Glomerular visceral epithelial cell (primary cell): Measurements from ENCODE around the gene PRAC1.

ENCODE experiments used
- DNase-seq: peaks from one replicate; pipeline ENCODE4 v3.0.0-alpha.2; 2016; ENCODE audit errors: extremely low spot score

The PRAC1 gene

GRCh38 chr17:48722201-48722907, at the start of gene PRAC1:
Gene PRAC1, minus strand, starts transcription at chr17:48722518. Its CDS starts 126 bp downstream, at chr17:48722392.
- no peak for DNase-seq

DNA sequence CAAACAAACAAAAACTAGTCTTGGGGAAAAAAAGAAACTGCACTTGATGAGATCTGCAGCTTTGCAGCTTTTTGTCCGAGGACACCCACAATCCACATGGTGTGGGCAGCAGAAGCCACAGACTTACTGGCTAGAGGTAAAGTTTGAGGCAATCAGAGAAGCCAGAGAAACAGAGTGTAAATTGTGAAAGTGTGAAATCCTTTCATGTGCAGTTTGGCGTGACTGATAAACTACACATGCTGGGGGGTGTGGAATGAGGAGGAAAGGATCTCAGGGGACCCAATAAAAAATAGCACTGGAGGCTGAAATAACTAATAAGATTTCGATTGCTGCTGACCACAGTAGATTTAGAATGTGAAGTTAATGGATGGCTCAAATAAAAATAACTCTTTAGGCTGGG, 48.6 kb upstream of the PRAC1 start:
- DNase-seq: no peak

- no peak for DNase-seq
Observed at GRCh38 chr17:48769009-48769675, 46.8 kb upstream of the PRAC1 start.

DNA sequence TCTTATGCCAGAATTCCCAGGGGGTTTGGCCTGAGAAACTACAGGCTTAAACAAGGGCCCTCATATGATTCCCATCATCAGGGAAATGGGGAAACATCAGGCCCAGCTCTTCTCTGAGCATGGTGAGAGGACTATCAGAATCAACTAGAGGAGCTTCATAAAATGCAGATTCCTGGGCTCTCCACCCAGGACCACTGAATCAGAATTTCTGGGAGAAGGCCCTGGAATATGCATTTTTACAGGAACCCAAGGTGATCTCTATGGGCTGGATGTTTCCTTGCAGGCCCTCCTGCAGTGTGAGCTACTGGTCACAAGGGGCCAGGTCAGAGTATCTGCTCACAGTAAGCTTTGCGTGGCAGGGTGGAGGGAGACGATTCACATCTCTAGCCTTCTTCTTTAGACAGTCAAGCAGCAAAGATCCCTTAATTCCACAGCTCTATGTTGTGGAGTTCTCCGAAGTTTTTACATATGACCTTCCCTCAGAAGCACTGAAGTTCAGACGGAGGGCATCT, 45.0 kb upstream of the PRAC1 start:
- no peak for DNase-seq

GRCh38 chr17:48761114-48761513, 38.8 kb upstream of the PRAC1 start:
- no peak for DNase-seq

DNA sequence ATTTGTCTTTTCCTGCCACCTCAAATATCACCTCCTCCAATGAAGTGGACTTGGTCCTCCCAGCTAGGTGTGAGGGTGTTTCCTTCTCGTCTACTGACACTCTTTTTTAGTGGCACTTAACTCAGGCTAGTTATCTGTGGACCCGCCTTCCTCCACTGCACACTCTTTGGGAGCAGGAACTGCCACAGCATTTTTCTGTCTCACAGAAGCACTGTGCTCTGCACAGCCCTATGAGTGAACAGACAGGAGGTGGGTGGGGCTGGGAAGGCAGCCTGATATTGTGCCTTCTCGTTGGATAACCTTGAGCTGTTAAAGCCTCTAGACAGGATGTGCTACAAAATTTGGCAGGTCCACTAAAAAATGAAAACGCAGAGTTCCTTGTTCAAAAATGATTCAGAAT, 38.1 kb upstream of the PRAC1 start:
- no peak for DNase-seq

- no peak for DNase-seq
Observed at GRCh38 chr17:48759288-48759687, 37.0 kb upstream of the PRAC1 start.

DNA sequence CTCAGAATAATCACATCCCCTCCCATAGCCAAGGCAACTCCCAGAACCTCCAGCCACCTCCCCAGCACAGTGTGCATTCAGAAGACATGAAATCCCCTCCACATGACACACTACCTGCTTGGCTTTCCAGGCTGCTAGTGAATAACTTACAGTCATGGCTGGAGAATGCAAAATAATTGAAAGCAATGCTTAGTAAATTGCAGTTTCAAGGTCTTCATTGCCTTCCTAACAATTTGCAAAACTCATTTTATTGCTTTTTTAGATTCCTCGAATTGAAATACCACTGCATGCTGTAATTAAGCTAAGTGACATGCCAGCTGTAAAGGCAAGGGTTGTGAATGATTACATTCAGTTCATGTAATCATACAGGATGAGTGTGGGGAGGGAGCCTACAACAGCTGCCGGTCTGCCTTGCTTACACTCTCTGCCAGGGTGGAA, 35.2 kb upstream of the PRAC1 start:
- peak; percentile 29 for DNase-seq

- no peak for DNase-seq
Observed at GRCh38 chr17:48756830-48757251, 34.5 kb upstream of the PRAC1 start.

GRCh38 chr17:48755356-48755755, 33.0 kb upstream of the PRAC1 start:
- no peak for DNase-seq

GRCh38 chr17:48754500-48755261, 32.4 kb upstream of the PRAC1 start:
- DNase-seq: no peak

- DNase-seq: peak; percentile 65
Observed at GRCh38 chr17:48753794-48754499, 31.6 kb upstream of the PRAC1 start.

DNA sequence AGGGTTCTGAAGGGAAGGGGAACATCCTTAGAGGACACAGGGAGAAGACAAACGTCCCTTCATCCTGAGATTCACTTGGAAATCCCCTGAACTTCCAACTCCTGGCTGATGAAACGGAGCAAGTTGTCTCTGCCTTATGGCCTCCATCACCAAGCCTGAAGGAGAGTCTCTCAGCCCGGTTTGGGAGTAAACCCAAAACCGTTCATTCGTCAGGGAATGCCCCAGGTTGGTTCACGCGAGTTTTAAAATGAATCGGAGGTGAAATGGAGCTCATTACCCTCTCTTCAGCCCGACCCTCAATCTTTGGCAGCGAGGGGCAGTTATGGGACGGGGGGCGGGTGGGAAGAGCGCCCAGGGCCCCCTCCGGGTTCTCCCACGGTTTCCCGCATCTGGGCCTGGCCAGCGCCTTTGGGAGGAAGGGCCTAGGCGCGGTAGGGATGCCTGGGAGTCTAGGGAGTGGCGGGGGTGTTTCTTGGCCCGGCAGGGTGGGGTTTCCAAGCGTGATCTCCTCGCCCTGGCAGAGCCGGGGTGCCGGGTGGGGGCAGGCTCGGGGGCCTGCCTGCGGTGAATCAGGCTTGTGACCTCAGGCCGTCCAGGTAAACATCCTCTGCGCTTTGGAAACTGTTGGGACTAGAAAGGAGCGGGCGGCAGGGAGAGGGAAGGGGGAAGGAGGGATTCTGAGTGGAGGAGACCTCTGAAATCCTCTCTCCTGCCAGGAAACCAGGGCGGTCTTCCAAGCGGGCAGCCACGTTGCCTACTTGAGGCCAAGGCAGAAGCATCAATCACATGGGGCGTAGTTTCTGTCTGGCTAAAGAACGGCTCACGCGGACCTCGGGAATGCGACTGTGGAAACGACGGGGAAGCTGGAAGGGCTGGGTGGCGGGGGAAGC, 30.3 kb upstream of the PRAC1 start:
- no peak for DNase-seq

DNA sequence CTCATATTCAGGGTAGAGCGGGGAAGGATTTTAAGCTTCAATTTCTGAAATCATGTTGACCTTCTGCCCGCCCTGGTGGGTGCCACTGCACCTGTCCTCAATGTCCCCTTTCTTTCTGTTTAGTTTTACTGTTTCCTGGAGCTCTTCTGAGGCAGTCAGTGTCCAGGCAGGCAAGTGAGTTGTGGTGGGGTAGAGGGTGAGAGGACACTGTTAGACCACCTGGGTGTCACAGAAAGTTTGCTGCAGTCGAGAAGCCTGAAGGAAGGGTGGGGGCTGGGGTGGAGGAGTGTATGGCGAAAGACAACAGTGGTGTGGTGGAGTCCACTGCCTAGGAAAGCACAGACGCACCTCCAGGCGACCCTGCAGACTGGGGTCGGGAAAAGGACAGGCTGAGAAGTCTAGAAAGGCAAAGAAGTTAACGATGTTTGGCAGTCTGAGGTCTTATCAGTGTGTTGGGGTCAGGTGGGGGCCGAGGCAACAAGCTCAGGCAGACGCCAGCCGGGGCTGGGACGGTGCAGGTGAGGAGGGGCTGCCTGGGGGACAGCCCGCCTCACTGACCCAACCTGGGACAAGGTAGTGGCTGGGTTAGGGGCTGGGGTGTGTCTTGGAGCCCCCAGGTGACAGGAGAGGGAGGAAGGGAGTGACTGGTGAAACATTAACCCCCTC, 29.5 kb upstream of the PRAC1 start:
- DNase-seq: no peak

DNA sequence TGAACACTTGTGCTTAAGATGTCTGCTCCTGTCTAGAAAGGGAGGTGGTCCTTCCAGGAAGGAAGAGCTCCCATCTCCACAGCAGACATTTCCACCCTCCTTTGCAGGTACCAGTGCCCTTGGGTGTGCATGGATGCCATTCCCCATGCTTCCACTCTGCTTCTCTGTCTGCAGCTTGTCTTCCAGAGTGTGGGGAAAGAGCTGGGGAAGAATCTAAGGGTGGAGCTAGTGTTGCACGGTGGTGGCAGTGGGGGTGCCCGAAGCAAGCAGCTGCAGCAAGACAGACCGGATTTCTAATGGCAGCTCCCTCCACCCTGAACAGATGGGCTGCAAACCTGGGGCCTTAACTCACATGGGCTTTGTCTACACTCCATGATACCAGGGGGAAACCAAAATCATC, 28.9 kb upstream of the PRAC1 start:
- no peak for DNase-seq

- DNase-seq: no peak
Observed at GRCh38 chr17:48749621-48750553, 27.6 kb upstream of the PRAC1 start.

GRCh38 chr17:48748718-48749566, 26.6 kb upstream of the PRAC1 start:
- no peak for DNase-seq
